Loucy (cell line): ENCODE data around the gene CNTNAP3.
"Not testable (repeated sequence)": the region's sequence is repeated elsewhere in the genome, so short reads cannot be mapped to it uniquely, and the experiment has no call there.

ENCODE experiments used
- EZH2phosphoT487 ChIP-seq: fragments of 200-600 bp; IDR thresholded peaks from 2 replicates; pipeline ENCODE4 v1.6.1; 2018; ENCODE audit warnings: antibody characterized with exemption, mild to moderate bottlenecking, moderate library complexity, borderline replicate concordance
- TF ChIP-seq, protein P1 (sequence below): fragments of 200-600 bp; sonication (generic); conservative IDR thresholded peaks from 2 replicates; pipeline ENCODE4 v1.5.1; 2014; ENCODE audit warnings: mild to moderate bottlenecking, antibody characterized with exemption, low read length

- TF ChIP-seq, protein P1, sequence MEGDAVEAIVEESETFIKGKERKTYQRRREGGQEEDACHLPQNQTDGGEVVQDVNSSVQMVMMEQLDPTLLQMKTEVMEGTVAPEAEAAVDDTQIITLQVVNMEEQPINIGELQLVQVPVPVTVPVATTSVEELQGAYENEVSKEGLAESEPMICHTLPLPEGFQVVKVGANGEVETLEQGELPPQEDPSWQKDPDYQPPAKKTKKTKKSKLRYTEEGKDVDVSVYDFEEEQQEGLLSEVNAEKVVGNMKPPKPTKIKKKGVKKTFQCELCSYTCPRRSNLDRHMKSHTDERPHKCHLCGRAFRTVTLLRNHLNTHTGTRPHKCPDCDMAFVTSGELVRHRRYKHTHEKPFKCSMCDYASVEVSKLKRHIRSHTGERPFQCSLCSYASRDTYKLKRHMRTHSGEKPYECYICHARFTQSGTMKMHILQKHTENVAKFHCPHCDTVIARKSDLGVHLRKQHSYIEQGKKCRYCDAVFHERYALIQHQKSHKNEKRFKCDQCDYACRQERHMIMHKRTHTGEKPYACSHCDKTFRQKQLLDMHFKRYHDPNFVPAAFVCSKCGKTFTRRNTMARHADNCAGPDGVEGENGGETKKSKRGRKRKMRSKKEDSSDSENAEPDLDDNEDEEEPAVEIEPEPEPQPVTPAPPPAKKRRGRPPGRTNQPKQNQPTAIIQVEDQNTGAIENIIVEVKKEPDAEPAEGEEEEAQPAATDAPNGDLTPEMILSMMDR: not testable (repeated sequence)
- TF ChIP-seq EZH2phosphoT487: not testable (repeated sequence)
Measured at GRCh38 chr9:39028855-39029254, 259.1 kb downstream of the CNTNAP3 start.
